GM12801 (cell line): ENCODE results near the gene ALS2CL.

Source experiments
- CTCF ChIP-seq: IDR thresholded peaks from one replicate; pipeline ENCODE4 v1.5.1; 2011; ENCODE audit warnings: control low read depth; ENCODE audit not compliant: insufficient read length; ENCODE audit errors: extremely low read depth

Gene ALS2CL

DNA sequence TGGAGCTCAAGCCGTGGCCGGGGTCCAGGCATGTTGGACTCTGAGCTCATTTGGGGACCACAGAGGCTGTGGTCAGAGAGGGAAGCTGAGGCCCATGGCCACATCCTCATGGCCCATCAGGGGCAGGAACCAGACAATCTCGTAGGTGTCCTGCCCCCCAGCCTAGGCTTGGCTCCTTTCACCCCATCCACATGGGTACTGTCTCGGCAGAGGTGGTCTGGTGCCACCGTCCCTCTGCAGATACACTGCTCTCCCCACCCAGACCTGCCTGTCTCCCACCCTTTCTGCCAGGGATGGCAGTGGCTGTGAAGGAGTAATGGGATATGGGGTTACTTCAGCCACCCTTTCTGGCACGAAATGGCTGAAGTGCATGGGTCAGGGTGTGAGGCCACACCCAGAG is 16.2 kb upstream of the ALS2CL start:
- no peak for TF ChIP-seq CTCF

- no peak for TF ChIP-seq CTCF
Observed at GRCh38 chr3:46709157-46709654, 15.7 kb upstream of the ALS2CL start.

DNA sequence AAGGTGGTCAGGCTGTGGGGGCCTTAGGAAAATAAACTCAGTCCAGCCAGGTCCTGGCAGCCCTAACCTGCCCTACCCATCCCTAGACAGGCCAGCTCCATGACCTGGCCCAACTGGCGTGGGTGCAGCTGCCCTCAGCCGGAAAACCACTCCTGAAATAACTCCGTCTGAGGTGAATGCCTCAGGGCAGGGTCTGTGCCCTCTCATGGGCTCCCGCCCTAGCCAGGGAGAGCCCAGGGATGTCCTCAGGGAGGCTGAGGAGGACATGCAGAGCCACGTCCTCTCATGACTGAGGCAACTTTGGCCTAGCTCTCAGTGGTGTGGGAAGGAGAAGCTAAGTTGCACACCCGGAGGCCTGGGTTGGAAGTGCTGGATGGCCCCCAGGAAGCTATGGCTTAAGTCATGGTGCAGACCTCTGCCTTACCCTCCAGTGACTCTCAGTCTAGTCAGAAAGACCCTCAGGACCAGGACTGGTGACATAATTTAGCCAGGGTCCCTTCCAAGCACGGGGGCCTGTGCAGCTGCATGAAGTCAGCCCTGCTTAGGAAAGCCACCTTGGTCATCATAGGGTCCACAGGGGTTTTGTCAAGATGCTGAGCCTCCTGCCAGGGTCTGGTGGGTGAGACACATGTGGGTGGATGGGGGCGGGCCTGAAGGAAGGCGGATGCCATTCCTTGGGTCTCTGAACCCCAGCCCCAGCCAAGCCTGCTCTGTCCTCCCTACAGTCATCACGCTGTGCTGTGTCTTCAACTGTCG is 15.1 kb upstream of the ALS2CL start:
- TF ChIP-seq CTCF, result no peak

DNA sequence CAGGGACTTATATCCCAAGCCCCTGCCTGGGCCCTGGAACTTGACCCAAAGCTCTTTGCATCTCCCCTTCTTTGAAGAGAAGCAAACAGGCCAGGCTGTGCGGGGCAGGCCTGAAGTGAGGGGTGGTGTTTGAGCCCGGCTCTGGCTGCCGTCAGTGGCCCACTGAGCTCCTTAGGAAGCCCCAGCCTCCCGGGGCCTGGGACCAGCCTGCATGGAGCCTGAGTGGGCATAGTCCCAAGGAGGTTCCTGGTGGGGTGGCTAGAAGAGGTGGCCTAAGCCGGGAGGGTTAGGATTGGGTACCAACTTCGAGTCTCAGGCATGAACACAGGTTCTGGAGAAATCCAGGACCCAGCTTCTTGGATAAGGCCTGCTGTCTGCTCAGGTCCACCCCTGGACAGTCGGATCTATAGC is 14.1 kb upstream of the ALS2CL start:
- TF ChIP-seq CTCF, result no peak

GRCh38 chr3:46706771-46707582 is 13.5 kb upstream of the ALS2CL start:
- TF ChIP-seq CTCF, result no peak

DNA sequence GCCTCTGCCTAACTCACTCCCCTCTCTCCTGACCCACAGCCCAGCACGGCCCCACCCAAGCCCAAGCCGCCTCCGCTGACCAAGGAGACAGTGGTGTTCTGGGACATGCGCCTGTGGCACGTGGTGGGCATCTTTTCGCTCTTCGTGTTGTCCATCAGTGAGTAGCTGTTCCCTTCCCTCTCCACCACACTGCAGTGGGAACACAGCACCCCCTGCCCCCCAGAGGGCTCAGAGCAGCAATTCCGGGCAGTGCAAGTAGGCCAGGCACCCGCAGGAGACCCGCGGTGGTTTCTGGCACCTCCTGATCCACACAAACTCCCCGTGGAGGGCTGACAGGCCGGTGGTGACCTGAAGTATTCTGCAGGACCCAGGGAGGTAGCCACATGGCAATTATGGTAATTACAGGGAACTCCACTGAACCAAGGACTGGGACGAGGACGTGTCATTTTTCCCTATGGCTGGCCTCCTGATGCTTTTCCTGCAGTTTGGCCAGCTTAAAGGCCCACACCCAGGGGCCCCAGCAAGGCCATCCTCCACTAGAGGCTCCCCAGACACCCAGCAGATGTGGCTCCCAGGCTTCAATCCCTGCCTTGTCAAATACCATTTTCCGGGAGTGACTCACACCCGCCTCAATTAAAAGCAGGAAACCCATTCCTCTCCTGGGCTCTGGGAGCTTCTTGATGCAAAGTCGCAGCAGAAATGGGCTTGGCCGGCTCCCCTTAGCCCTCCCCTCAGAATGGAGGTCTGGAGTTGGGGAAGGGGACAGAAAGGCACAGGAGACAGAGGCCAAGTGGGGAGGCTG is 12.5 kb upstream of the ALS2CL start:
- TF ChIP-seq CTCF, result no peak

DNA sequence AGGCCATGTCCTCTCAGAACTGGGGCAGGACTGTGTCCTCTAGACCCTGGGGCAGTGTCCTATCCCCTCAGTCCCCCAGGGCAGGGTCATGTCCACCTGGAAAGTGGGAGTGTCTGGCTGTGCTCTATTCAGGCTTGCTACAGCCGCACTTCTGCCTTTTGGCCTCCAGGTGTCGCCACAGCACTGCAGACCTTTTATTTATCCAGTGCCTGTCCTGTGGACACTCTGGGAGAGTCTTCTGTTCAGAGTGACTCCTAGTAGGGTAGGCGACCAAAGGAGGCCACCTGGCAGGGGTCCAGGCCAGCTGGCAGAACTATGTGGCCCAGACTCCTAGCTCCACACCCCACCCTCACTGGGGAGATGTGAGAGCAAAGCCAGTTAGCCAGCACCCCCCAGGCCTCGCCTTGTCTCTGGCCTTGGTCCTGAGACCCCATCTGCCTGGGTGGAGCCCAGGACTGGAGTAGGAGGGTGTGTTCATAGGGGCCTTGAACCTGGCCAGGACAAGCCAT is 11.6 kb upstream of the ALS2CL start:
- TF ChIP-seq CTCF, result peak; percentile 68
